Loucy (cell line): Measurements from ENCODE around the gene MLKL.

Experiments used
- H2AFZ ChIP-seq: fragments of 200-600 bp; sonication (generic); 2 replicates; pipeline ENCODE4 v1.6.0; 2016; ENCODE audit warnings: antibody characterized with exemption, mild to moderate bottlenecking, low read length, moderate library complexity
- H3F3A ChIP-seq: fragments of 200-600 bp; 2 replicates; pipeline ENCODE4 v1.6.0; 2016; ENCODE audit warnings: antibody characterized with exemption, low read depth, mild to moderate bottlenecking
- H3K27me3 ChIP-seq: fragments of 200-600 bp; sonication (generic); 2 replicates; pipeline ENCODE4 v1.6.1; 2014; ENCODE audit warnings: low read length, mild to moderate bottlenecking; ENCODE audit not compliant: insufficient read depth, poor library complexity, severe bottlenecking
- H3K36me3 ChIP-seq: fragments of 200-600 bp; sonication (generic); 2 replicates; pipeline ENCODE4 v1.6.1; 2016; ENCODE audit warnings: low read length; ENCODE audit not compliant: insufficient read depth
- H3K4me1 ChIP-seq: fragments of 200-600 bp; sonication (generic); 2 replicates; pipeline ENCODE4 v1.5.1; 2014; ENCODE audit warnings: low read length, mild to moderate bottlenecking; ENCODE audit not compliant: insufficient read depth, poor library complexity, severe bottlenecking
- H3K4me2 ChIP-seq: fragments of 200-600 bp; sonication (generic); 2 replicates; pipeline ENCODE4 v1.6.0; 2014; ENCODE audit warnings: antibody characterized with exemption, low read length, low read depth, mild to moderate bottlenecking; ENCODE audit not compliant: poor library complexity, severe bottlenecking
- H3K4me3 ChIP-seq: fragments of 200-600 bp; sonication (generic); 2 replicates; pipeline ENCODE4 v1.5.1; 2014; ENCODE audit warnings: low read length, mild to moderate bottlenecking, mixed read lengths; ENCODE audit not compliant: poor library complexity, severe bottlenecking
- H3K79me2 ChIP-seq: fragments of 200-600 bp; sonication (generic); 2 replicates; pipeline ENCODE4 v1.6.1; 2014; ENCODE audit warnings: low read length; ENCODE audit not compliant: insufficient read depth
- H3K9ac ChIP-seq: fragments of 200-600 bp; sonication (generic); 2 replicates; pipeline ENCODE4 v1.6.0; 2014; ENCODE audit warnings: mild to moderate bottlenecking, low read depth, low read length, moderate library complexity; ENCODE audit not compliant: poor library complexity, severe bottlenecking
- H3K9me2 ChIP-seq: fragments of 200-600 bp; sonication (generic); replicated peaks from 2 replicates; pipeline ENCODE4 v1.6.1; 2016; ENCODE audit warnings: low read depth, low read length, mixed read lengths
- H3K9me3 ChIP-seq: fragments of 200-600 bp; sonication (generic); 2 replicates; pipeline ENCODE4 v1.6.1; 2014; ENCODE audit warnings: mild to moderate bottlenecking, antibody characterized with exemption, low read length, low read depth; ENCODE audit not compliant: insufficient read depth
- H4K20me1 ChIP-seq: fragments of 200-600 bp; sonication (generic); 2 replicates; pipeline ENCODE4 v1.6.0; 2014; ENCODE audit warnings: antibody characterized with exemption, low read length, mild to moderate bottlenecking; ENCODE audit not compliant: insufficient read depth, poor library complexity, severe bottlenecking
- CTCF ChIP-seq: fragments of 200-600 bp; sonication (generic); conservative IDR thresholded peaks from 2 replicates; pipeline ENCODE4 v1.5.1; 2014; ENCODE audit warnings: mild to moderate bottlenecking, antibody characterized with exemption, low read length
- EZH2phosphoT487 ChIP-seq: fragments of 200-600 bp; IDR thresholded peaks from 2 replicates; pipeline ENCODE4 v1.6.1; 2018; ENCODE audit warnings: antibody characterized with exemption, mild to moderate bottlenecking, moderate library complexity, borderline replicate concordance

The MLKL gene

DNA sequence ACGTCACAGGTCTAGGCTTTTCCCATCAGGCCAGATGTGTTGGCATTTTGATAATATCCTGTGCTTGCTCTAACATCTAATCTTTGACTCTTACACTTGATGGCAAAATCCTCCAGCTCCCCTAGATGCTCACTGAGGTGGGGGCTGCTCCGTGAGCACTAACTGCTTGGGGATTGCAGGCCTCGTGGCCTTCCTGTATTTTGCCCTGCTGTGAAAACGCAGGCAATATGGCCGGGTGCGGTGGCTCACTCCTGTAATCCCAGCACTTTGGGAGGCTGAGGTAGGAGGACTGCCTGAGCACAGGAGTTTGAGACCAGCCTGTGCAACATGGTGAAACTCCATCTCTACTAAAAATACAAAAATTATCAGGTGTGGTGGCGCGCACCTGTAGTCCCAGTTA is 9.7 kb upstream of the MLKL start:
- no peak overlapping the region for H3K4me3 ChIP-seq
- H3K4me1 ChIP-seq = peaks cover 4% of the 10 kb centered on the region
- no peaks in the 10 kb centered on the region for H4K20me1 ChIP-seq
- no peaks in the 10 kb centered on the region for H3K79me2 ChIP-seq
- H3K9ac ChIP-seq = no peak overlapping the region
- H3K36me3 ChIP-seq = no peaks in the 10 kb centered on the region
- no peaks in the 10 kb centered on the region for H3K27me3 ChIP-seq
- no peaks in the 10 kb centered on the region for H3K9me3 ChIP-seq
- TF ChIP-seq CTCF (no peak), EZH2phosphoT487 (no peak)
- no peaks in the 10 kb centered on the region for H3F3A ChIP-seq
- H3K4me2 ChIP-seq = no peak overlapping the region
- H3K9me2 ChIP-seq = no peaks in the 10 kb centered on the region
- H2AFZ ChIP-seq = no peak overlapping the region

DNA sequence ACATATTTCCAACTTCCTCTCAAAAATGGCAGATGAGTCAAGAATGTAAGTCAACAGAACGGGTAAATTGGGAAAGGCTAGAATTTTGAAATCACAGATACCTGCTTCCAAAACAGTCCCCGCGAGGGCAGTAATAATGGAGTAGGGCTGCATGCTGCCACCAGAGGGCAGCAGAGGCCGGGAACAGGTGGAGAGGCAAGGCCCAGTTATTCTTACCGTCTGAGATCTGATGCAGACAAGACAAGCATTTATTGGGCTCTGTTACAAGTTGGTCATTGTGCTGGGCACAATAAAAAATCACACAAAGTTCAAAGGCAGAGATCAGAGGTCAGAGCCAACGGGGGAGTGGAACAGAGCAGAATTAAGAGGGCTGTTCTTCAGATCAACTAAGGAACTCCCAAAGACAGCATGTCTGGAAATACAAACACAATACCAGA is 8.8 kb upstream of the MLKL start:
- TF ChIP-seq CTCF (peak; percentile 99), EZH2phosphoT487 (no peak)
- no peaks in the 10 kb centered on the region for H3F3A ChIP-seq
- H3K4me3 ChIP-seq = no peak overlapping the region
- no peaks in the 10 kb centered on the region for H3K27me3 ChIP-seq
- no peaks in the 10 kb centered on the region for H3K79me2 ChIP-seq
- H3K36me3 ChIP-seq = no peaks in the 10 kb centered on the region
- no peak overlapping the region for H3K9ac ChIP-seq
- no peaks in the 10 kb centered on the region for H3K9me2 ChIP-seq
- no peak overlapping the region for H3K4me2 ChIP-seq
- peaks cover 4% of the 10 kb centered on the region for H3K4me1 ChIP-seq
- H4K20me1 ChIP-seq = no peaks in the 10 kb centered on the region
- H3K9me3 ChIP-seq = no peaks in the 10 kb centered on the region
- peak overlapping the region; percentile 61; the same call in 1 of the 2 replicates for H2AFZ ChIP-seq

DNA sequence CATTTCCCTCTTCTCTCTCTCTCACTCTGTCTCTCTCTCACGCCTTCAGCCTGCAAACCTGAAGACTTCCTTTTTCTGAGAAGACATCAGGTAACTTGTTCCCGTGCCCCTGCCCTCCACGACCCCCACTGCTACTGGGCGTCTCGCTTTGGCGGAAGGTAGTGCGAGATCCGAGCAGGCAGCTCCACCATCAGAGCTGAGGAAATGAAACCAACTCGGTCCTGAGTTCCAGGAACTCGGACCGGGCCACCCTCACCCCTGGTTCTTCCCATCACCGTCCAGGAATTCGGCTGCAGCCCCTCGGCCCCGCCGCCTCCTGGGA is 585 bp downstream of the MLKL start:
- Histone ChIP-seq H3K9ac (peak overlapping the region; percentile 78), H3K9me3 (no peaks in the 10 kb centered on the region), H3F3A (no peaks in the 10 kb centered on the region), H3K4me2 (peak overlapping the region; percentile 92), H4K20me1 (no peaks in the 10 kb centered on the region), H3K36me3 (no peaks in the 10 kb centered on the region), H3K4me1 (peaks cover 22% of the 10 kb centered on the region), H3K27me3 (no peaks in the 10 kb centered on the region), H2AFZ (peak overlapping the region; percentile 97), H3K79me2 (peaks cover 15% of the 10 kb centered on the region), H3K9me2 (no peaks in the 10 kb centered on the region), H3K4me3 (peak overlapping the region; percentile 82)
- TF ChIP-seq EZH2phosphoT487 (no peak), CTCF (no peak)
